A549 (cell line): Measurements from ENCODE around the gene JPH2. TPM values are rescaled to one million over a fixed set of nuclear protein-coding genes. Genes with fewer than 3 reads are reported as not detected.

Experiments used
- ATAC-seq, 2 experiments: fragments of 200-7000 bp in 1 of 2; fragments of >200 bp in 1 of 2; cut with Nextera tagmentation in 1 of 2; cut with Tn5 transposase in 1 of 2; 3 replicates each; pipeline versions ENCODE4 v1.8.0 to v1.9.1; 2018 to 2020; ENCODE audit warnings: mild to moderate bottlenecking in 1 of 2, moderate library complexity in 1 of 2
- CTCF ChIA-PET: fragments of 300-600 bp; sonication (Branson Sonifier 250); formaldehyde crosslinking; extraction: SDS; loops from one replicate; lab custom pipeline; 2021; ENCODE audit warnings: antibody characterized with exemption, inconsistent platforms; lab: Yijun Ruan, JAX
- POLR2A ChIA-PET: fragments of 350-600 bp; formaldehyde crosslinking; extraction: SDS; loops from one replicate; lab custom pipeline; 2021; ENCODE audit warnings: antibody characterized with exemption, inconsistent platforms; lab: Yijun Ruan, JAX
- DNase-seq, 2 experiments: peaks; one replicate each; pipeline versions ENCODE4 v3.0.0 to v3.0.0-alpha.2; 2011 to 2016; ENCODE audit warnings: low read depth in 1 of 2, low spot score in 1 of 2
- FAIRE-seq: peaks from 2 replicates; lab custom pipeline; 2011; peaks lifted over from hg19 to GRCh38; lab: Jason Lieb, UNC
- H3K27ac ChIP-seq, 2 experiments: fragments of >200 bp; sonication (Bioruptor Twin); formaldehyde crosslinking; 3 replicates each; pipeline ENCODE4 v1.5.1; 2016 to 2017
- H3K4me1 ChIP-seq: fragments of >200 bp; sonication (Bioruptor Twin); formaldehyde crosslinking; 3 replicates; pipeline ENCODE4 v1.6.1; 2016
- H3K4me2 ChIP-seq: fragments of >200 bp; sonication (Bioruptor Twin); formaldehyde crosslinking; 3 replicates; pipeline ENCODE4 v1.6.1; 2016
- H3K4me3 ChIP-seq: fragments of >200 bp; sonication (Bioruptor Twin); formaldehyde crosslinking; 3 replicates; pipeline ENCODE4 v1.5.1; 2016
- H3K9me3 ChIP-seq: fragments of >200 bp; sonication (Bioruptor Twin); formaldehyde crosslinking; 3 replicates; pipeline ENCODE4 v1.6.1; 2016
- BHLHE40 ChIP-seq: IDR thresholded peaks from 2 replicates; pipeline ENCODE4 v1.6.1; 2012; ENCODE audit warnings: low read depth, low read length, inconsistent platforms
- CBX2 ChIP-seq: fragments of 200-600 bp; sonication (generic); IDR thresholded peaks from 2 replicates; pipeline ENCODE4 v1.6.1; 2016; ENCODE audit warnings: low read depth, mild to moderate bottlenecking, borderline replicate concordance
- CBX8 ChIP-seq: fragments of 200-600 bp; sonication (generic); IDR thresholded peaks from 2 replicates; pipeline ENCODE4 v1.6.1; 2016
- CHD2 ChIP-seq: fragments of 150-350 bp; IDR thresholded peaks from 2 replicates; pipeline ENCODE4 v1.6.1; 2014; ENCODE audit warnings: low read length; ENCODE audit not compliant: partially characterized antibody
- EHF ChIP-seq: fragments of 250-450 bp; sonication (Bioruptor Pico); IDR thresholded peaks from 2 replicates; pipeline ENCODE4 v1.5.0; 2020; ENCODE audit warnings: mild to moderate bottlenecking
- EP300 ChIP-seq, 2 experiments: fragments of >200 bp; sonication (Bioruptor Twin); formaldehyde crosslinking; IDR thresholded peaks; 2 replicates in 1 of 2; 3 replicates in 1 of 2; pipeline ENCODE4 v1.6.1; 2016 to 2017
- FOSL2 ChIP-seq, 2 experiments: fragments of 450-650 bp in 1 of 2; fragments of >200 bp in 1 of 2; sonication (Bioruptor Twin) in 1 of 2; formaldehyde crosslinking; IDR thresholded peaks; 2 replicates each; pipeline versions ENCODE4 v1.5.0 to v1.6.1; 2016 to 2020; ENCODE audit warnings: mild to moderate bottlenecking in 1 of 2, moderate library complexity in 1 of 2
- FOXS1 ChIP-seq: fragments of 250-450 bp; sonication (Bioruptor Pico); IDR thresholded peaks from 2 replicates; pipeline ENCODE4 v1.5.0; 2020; ENCODE audit warnings: mild to moderate bottlenecking, moderate library complexity
- GATA3 ChIP-seq: IDR thresholded peaks from 2 replicates; pipeline ENCODE4 v1.6.1; 2012; ENCODE audit warnings: borderline replicate concordance
- HEYL ChIP-seq: fragments of 250-450 bp; sonication (Bioruptor Pico); IDR thresholded peaks from 2 replicates; pipeline ENCODE4 v1.8.0; 2021; ENCODE audit warnings: mild to moderate bottlenecking, moderate library complexity
- HOXB13 ChIP-seq: fragments of 250-450 bp; sonication (Bioruptor Pico); IDR thresholded peaks from 2 replicates; pipeline ENCODE4 v1.5.0; 2020; ENCODE audit warnings: low read depth, mild to moderate bottlenecking, moderate library complexity
- JUN ChIP-seq, 2 experiments: fragments of >200 bp; sonication (Bioruptor Twin); formaldehyde crosslinking; IDR thresholded peaks; 2 replicates in 1 of 2; 3 replicates in 1 of 2; pipeline ENCODE4 v1.6.1; 2016 to 2017
- JUNB ChIP-seq: fragments of >200 bp; sonication (Bioruptor Twin); formaldehyde crosslinking; IDR thresholded peaks from 2 replicates; pipeline ENCODE4 v1.6.1; 2016
- KDM1A ChIP-seq: fragments of 200-600 bp; sonication (generic); IDR thresholded peaks from 2 replicates; pipeline ENCODE4 v1.6.1; 2016; ENCODE audit warnings: low read depth, mild to moderate bottlenecking
- MAFK ChIP-seq: fragments of 450-650 bp; IDR thresholded peaks from 2 replicates; pipeline ENCODE4 v1.6.1; 2014; ENCODE audit not compliant: partially characterized antibody
- MAX ChIP-seq: IDR thresholded peaks from 2 replicates; pipeline ENCODE4 v1.6.1; 2012
- NPAS2 ChIP-seq: fragments of 250-450 bp; sonication (Bioruptor Pico); IDR thresholded peaks from 2 replicates; pipeline ENCODE4 v1.8.0; 2022; ENCODE audit warnings: mild to moderate bottlenecking, moderate library complexity, borderline replicate concordance
- NR3C1 ChIP-seq: fragments of >200 bp; sonication (Bioruptor Twin); formaldehyde crosslinking; IDR thresholded peaks from 3 replicates; pipeline ENCODE4 v1.6.1; 2017
- PHF8 ChIP-seq: fragments of 200-600 bp; sonication (generic); IDR thresholded peaks from 2 replicates; pipeline ENCODE4 v1.6.1; 2016; ENCODE audit warnings: low read depth, mild to moderate bottlenecking, antibody characterized with exemption, moderate library complexity, borderline replicate concordance
- POLR2A ChIP-seq: IDR thresholded peaks from 2 replicates; pipeline ENCODE4 v1.6.1; 2012; ENCODE audit warnings: mild to moderate bottlenecking, low read length
- RFX5 ChIP-seq: fragments of 450-650 bp; IDR thresholded peaks from 2 replicates; pipeline ENCODE4 v1.7.1; 2014; ENCODE audit warnings: antibody characterized with exemption, mild to moderate bottlenecking, moderate library complexity
- RNF2 ChIP-seq: fragments of 200-600 bp; sonication (generic); IDR thresholded peaks from 2 replicates; pipeline ENCODE4 v1.6.1; 2016; ENCODE audit warnings: low read depth, mild to moderate bottlenecking, antibody characterized with exemption, moderate library complexity, borderline replicate concordance
- SMC3 ChIP-seq: fragments of >200 bp; sonication (Bioruptor Twin); formaldehyde crosslinking; IDR thresholded peaks from 3 replicates; pipeline ENCODE4 v1.6.1; 2018; ENCODE audit warnings: inconsistent platforms
- SREBF2 ChIP-seq: fragments of 450-650 bp; IDR thresholded peaks from 2 replicates; pipeline ENCODE4 v1.6.1; 2014; ENCODE audit warnings: mild to moderate bottlenecking, moderate library complexity
- TFCP2L1 ChIP-seq: fragments of 250-450 bp; sonication (Bioruptor Pico); IDR thresholded peaks from 2 replicates; pipeline ENCODE4 v1.5.0; 2021; ENCODE audit warnings: mild to moderate bottlenecking
- ZC3H11A ChIP-seq: fragments of 450-650 bp; IDR thresholded peaks from 2 replicates; pipeline ENCODE4 v1.6.1; 2014; ENCODE audit warnings: antibody characterized with exemption, mild to moderate bottlenecking
- ZNF302 ChIP-seq: fragments of 250-450 bp; sonication (Bioruptor Pico); IDR thresholded peaks from 2 replicates; pipeline ENCODE4 v1.9.0; 2021; ENCODE audit warnings: inconsistent platforms, mild to moderate bottlenecking, moderate library complexity
- WGBS: methylation state at CpG from one replicate; pipeline ENCODE4 v1.1.6; 2017; ENCODE audit errors: missing lambda C conversion rate; 5-methylcytosine and 5-hydroxymethylcytosine counted together
- polyA plus RNA-seq, 4 experiments: library from polyadenylated mRNA; depleted of rRNA in 3 of 4; stranded (reverse); fragments of >200 nt; fragmentation: RNase III in 1 of 4; extraction: RNeasy Plus Mini Kit Qiagen cat#74134 plus additional on column Dnase treatment in 1 of 4; gene quantifications; 2 replicates in 3 of 4; 3 replicates in 1 of 4; pipeline ENCODE4 v1.2.3, GENCODE V29; 2011 to 2017
- TF ChIP-seq, protein P1 (sequence below): fragments of >200 bp; sonication (Bioruptor Twin); formaldehyde crosslinking; IDR thresholded peaks from 3 replicates; pipeline ENCODE4 v1.6.1; 2016
- TF ChIP-seq, protein P2 (sequence below): fragments of 150-350 bp; IDR thresholded peaks from 2 replicates; pipeline ENCODE4 v1.6.1; 2014; ENCODE audit warnings: low read depth, mild to moderate bottlenecking, low read length

Gene JPH2
- polyA plus RNA-seq, 2 of the 4 experiments (the other 2 are of a cell fraction): 0.83 to 3.3 TPM

DNA sequence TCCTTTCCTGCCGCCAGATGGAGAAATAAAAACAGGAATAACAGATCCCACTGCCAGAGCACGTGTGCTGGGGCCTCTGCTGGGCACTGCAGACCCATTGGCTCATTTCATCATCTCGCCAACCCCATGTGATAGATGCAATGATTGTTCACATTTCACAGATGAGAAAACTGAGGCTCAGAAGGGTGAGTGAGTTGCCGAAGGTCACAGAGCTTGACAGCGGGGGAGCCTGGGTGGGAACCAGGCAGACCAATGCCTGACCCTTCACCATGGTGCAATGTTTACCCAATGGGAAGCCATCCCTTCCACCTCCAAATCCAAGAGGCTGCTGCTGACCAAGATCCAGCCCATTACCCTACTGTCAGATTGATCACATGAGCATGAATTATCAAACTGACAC lies 105.1 kb downstream of the JPH2 start:
- H3K9me3 ChIP-seq: no peaks in the 10 kb centered on the region
- WGBS: 63% methylated on average over 5 of the region's 5 CpGs
- no peak overlapping the region for H3K27ac ChIP-seq
- H3K4me2 ChIP-seq: no peak overlapping the region
- no peaks in the 10 kb centered on the region for H3K4me1 ChIP-seq
- DNase-seq: no peak
- ChIA-PET POLR2A (no interaction called here), CTCF (interaction anchor here (0.7 to 9.2 kb wide), 18 partner anchors 8 to 633 kb away, joined by 3 to 210 read pairs (median 4); no protein-coding TSS in a partner anchor)
- TF ChIP-seq BHLHE40 (no peak), ZC3H11A (no peak), CBX8 (no peak), JUNB (no peak), CBX2 (no peak), MAX (no peak), POLR2A (no peak), HOXB13 (CRISPR knock-in tag) (no peak), HEYL (CRISPR knock-in tag) (no peak), NR3C1 (no peak), KDM1A (no peak), EP300 (IDR thresholded peaks at IDR 0.05) (no peak), RFX5 (no peak), ZNF302 (CRISPR knock-in tag) (no peak), NPAS2 (CRISPR knock-in tag) (no peak), TFCP2L1 (no peak), MAFK (no peak)
- TF ChIP-seq, protein P1, sequence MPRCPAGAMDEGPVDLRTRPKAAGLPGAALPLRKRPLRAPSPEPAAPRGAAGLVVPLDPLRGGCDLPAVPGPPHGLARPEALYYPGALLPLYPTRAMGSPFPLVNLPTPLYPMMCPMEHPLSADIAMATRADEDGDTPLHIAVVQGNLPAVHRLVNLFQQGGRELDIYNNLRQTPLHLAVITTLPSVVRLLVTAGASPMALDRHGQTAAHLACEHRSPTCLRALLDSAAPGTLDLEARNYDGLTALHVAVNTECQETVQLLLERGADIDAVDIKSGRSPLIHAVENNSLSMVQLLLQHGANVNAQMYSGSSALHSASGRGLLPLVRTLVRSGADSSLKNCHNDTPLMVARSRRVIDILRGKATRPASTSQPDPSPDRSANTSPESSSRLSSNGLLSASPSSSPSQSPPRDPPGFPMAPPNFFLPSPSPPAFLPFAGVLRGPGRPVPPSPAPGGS: no peak
- TF ChIP-seq, protein P2, sequence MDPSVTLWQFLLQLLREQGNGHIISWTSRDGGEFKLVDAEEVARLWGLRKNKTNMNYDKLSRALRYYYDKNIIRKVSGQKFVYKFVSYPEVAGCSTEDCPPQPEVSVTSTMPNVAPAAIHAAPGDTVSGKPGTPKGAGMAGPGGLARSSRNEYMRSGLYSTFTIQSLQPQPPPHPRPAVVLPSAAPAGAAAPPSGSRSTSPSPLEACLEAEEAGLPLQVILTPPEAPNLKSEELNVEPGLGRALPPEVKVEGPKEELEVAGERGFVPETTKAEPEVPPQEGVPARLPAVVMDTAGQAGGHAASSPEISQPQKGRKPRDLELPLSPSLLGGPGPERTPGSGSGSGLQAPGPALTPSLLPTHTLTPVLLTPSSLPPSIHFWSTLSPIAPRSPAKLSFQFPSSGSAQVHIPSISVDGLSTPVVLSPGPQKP: no peak
- H3K4me3 ChIP-seq: no peak overlapping the region
- no peak for FAIRE-seq
- no peak for ATAC-seq

GRCh38 chr20:44081476-44081875 lies 105.5 kb downstream of the JPH2 start:
- Histone ChIP-seq H3K27ac (no peak overlapping the region), H3K9me3 (no peaks in the 10 kb centered on the region), H3K4me1 (no peaks in the 10 kb centered on the region), H3K4me2 (no peak overlapping the region), H3K4me3 (no peak overlapping the region)
- TF ChIP-seq FOSL2 (IDR thresholded peaks at IDR 0.05) (no peak), FOSL2 (CRISPR knock-in tag; IDR thresholded peaks at IDR 0.05) (no peak), RFX5 (no peak), ZC3H11A (no peak), RNF2 (no peak), JUNB (no peak), EHF (CRISPR knock-in tag) (no peak), CHD2 (no peak), SMC3 (no peak), EP300 (IDR thresholded peaks at IDR 0.05) (no peak), PHF8 (no peak), FOXS1 (CRISPR knock-in tag) (no peak), KDM1A (no peak), POLR2A (no peak), NR3C1 (no peak), JUN (IDR thresholded peaks at IDR 0.05) (no peak), SREBF2 (no peak), GATA3 (no peak), CBX8 (no peak)
- TF ChIP-seq, protein P1: no peak
- TF ChIP-seq, protein P2: no peak
- DNase-seq (no peak), FAIRE-seq (no peak), ATAC-seq (no peak)
- CTCF ChIA-PET: interaction anchor here (0.7 to 9.2 kb wide), 19 partner anchors 8 to 638 kb away, joined by 3 to 210 read pairs (median 4); no protein-coding TSS in a partner anchor
- 56% methylated on average over 3 of the region's 4 CpGs for WGBS
- POLR2A ChIA-PET: no interaction called here
